Ishikawa (cell line): ENCODE measurements around the gene BAIAP3.
A peak's percentile ranks its signal among the peaks of the same experiment; 100 is the strongest.

ENCODE experiments used
- CEBPB ChIP-seq: IDR thresholded peaks from 2 replicates; pipeline ENCODE4 v1.6.1; 2012
- CREB1 ChIP-seq: IDR thresholded peaks from 2 replicates; pipeline ENCODE4 v1.6.1; 2012; ENCODE audit warnings: low read depth
- EGR1 ChIP-seq: IDR thresholded peaks from 2 replicates; pipeline ENCODE4 v1.6.1; 2012
- EP300 ChIP-seq: IDR thresholded peaks from 2 replicates; pipeline ENCODE4 v1.6.1; 2012; ENCODE audit warnings: borderline replicate concordance
- FOXM1 ChIP-seq: IDR thresholded peaks from 2 replicates; pipeline ENCODE4 v1.6.1; 2012; ENCODE audit warnings: low read depth, borderline replicate concordance
- MAX ChIP-seq: IDR thresholded peaks from 2 replicates; pipeline ENCODE4 v1.6.1; 2012
- RAD21 ChIP-seq: IDR thresholded peaks from 2 replicates; pipeline ENCODE4 v1.6.1; 2012; ENCODE audit warnings: low read depth
- REST ChIP-seq: IDR thresholded peaks from 2 replicates; pipeline ENCODE4 v1.6.1; 2012; ENCODE audit warnings: low read depth, mild to moderate bottlenecking
- TAF1 ChIP-seq: IDR thresholded peaks from 2 replicates; pipeline ENCODE4 v1.6.1; 2012; ENCODE audit warnings: low read depth, mild to moderate bottlenecking
- TCF12 ChIP-seq: IDR thresholded peaks from 2 replicates; pipeline ENCODE4 v1.6.1; 2012; ENCODE audit warnings: low read depth
- YY1 ChIP-seq: IDR thresholded peaks from 2 replicates; pipeline ENCODE4 v1.6.1; 2012; ENCODE audit warnings: low read depth
- ZBTB7A ChIP-seq: IDR thresholded peaks from 2 replicates; pipeline ENCODE4 v1.6.1; 2012; ENCODE audit warnings: low read depth

- no peak for TF ChIP-seq EP300
- TF ChIP-seq YY1 = no peak
- TF ChIP-seq TAF1 = no peak
- TF ChIP-seq CEBPB = no peak
- no peak for TF ChIP-seq CREB1
- TF ChIP-seq MAX = no peak
- TF ChIP-seq EGR1 = peak; percentile 91
- TF ChIP-seq RAD21 = no peak
- TF ChIP-seq REST = no peak
- TF ChIP-seq ZBTB7A = peak; percentile 67; the same call in 1 of the 2 replicates
- TF ChIP-seq FOXM1 = no peak
- no peak; the same call in 1 of the 2 replicates for TF ChIP-seq TCF12
These were observed 25.1 kb upstream of the BAIAP3 start for GRCh38 chr16:1308036-1308976.
